ENCODE results near the gene MICALL1. TPM values are rescaled to one million over a fixed set of nuclear protein-coding genes. Genes with fewer than 3 reads are reported as not detected.
"Not testable (repeated sequence)": the region's sequence is repeated elsewhere in the genome, so short reads cannot be mapped to it uniquely, and the experiment has no call there.

MICALL1 gene
- total RNA-seq, 1 donor from 2014 or later = 13.5 TPM

DNA sequence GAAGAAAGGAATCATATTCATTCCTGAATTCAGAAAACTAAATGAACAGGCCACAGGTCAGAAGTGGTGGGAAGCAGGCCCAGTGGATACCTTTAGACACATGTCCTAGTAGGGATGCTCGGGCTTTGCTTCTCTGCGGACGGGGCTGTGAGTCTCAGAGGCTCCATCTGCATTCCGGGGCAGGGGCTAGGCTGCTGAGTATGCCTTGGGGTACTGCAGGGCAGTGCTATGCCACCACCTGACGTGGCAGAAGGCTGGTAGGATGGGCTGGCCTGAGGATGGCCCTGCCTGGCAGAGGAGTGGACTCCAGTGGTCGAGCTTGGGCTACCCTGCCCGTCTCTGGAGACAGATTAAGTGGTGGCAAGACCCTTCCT, 37.7 kb downstream of the MICALL1 start:
- no peak for ATAC-seq (ENCODE audit: poor library complexity)
- intact Hi-C loops (cut with DNase I) = no loop called here
- DNase-seq = no peak

DNA sequence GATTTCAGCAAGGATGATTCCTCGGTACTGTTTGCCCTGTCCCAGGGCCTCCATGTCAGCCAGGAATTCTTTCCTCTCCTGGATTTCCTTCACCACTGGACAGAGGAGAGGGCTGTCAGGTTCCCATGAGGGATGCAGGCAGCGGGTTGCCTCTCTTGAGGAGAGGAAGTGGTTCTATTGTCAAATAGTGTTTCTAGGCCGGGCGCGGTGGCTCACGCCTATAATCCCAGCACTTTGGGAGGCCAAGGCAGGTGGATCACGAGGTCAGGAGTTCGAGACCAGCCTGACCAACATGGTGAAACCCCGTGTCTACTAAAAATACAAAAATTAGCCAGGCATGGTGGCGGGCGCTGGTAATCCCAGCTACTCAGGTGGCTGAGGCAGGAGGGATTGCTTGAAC, 38.3 kb downstream of the MICALL1 start:
- intact Hi-C loops (cut with DNase I) = not testable (repeated sequence)

DNA sequence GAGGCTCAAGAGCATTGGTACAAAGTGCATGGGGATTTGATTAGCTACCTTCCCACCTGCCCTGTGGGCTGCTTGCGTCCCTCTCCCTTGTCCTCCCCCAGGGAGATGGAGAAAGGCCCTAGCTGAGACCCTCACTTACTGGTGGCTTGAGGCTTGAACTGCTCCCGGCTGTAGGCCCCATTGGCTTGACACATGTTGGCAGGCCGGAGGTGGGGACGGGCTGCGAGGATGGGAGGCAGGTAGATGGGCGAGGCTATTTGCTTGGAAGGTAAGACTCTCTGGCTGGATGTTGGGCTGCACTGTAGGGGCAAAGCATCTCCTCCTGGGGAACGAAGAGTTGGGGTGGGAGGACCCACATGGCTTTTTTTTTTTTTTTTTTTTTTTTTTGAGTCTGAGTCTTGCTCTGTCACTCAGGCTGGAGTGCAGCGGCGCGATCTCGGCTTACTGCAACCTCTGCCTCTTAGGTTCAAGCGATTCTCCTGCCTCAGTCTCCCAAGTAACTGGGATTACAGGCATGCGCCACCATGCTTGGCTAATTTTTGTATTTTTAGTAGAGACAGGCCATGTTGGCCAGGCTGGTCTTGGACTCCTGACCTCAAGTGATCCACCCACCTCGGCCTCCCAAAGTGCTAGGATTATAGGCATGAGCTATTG, 41.2 kb downstream of the MICALL1 start:
- ATAC-seq (ENCODE audit: poor library complexity); DNase-seq; intact Hi-C loops (cut with DNase I): not testable (repeated sequence)

More for the DNA sequence above, 38.3 kb downstream of the MICALL1 start:
- ATAC-seq (ENCODE audit: poor library complexity); DNase-seq: not testable (repeated sequence)

DNA sequence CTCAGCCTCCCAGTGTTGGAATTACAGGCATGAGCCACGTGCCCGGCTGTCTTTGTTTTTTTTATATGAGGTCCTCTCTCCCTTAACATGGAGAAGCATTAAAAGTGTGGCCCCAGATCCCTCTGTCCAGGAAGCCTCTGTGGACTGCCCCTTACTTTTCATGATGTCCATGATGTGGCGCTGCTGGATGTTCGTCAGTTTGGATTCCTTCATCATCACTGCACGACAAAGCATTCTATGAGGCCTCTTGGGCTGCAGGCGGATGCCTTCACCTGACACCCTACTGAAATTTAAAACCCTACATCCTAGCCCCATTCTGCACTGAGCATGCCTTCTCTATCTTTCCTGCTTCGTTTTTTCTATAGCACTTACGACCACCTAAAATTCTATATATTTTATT, 45.2 kb downstream of the MICALL1 start:
- no peak for DNase-seq
- no peak for ATAC-seq (ENCODE audit: poor library complexity)
- intact Hi-C loops (cut with DNase I) = no loop called here

DNA sequence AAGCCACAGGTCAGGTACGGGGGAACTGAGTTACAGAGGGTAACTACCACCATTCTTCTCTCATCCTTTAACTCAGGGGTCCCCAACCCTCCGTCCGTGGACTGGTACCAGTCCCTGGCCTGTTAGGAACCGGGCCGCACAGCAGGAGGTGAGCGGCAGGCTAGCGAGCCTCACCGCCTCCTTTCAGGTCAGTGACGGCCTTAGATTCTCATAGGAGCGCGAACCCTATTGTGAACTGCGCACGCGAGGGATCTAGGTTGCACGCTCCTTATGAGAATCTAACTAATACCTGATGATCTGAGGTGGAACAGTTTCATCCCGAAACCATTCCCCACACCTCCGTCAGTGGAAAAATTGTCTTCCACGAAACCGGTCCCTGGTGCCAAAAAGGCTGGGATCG, 46.5 kb downstream of the MICALL1 start:
- ATAC-seq (ENCODE audit: poor library complexity) = peak; percentile 4
- DNase-seq; intact Hi-C loops (cut with DNase I): not testable (repeated sequence)

DNA sequence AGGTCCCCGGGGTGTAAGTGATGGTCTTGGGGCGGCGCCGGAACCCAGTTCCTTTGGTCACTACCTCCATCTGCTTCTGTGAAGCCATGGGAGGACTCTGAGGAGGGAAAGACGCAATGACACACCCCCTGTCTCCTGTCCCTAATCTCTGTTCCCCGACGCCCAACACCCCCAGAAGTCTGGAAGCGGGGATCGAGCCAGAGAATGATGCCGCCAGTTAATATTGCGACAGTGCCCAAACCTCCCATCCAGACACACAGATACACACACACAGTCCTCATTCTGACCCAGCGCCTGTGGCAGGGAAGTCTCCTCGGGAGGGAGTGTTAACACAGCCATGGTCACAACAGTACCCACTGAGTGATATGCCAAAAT, 47.0 kb downstream of the MICALL1 start:
- intact Hi-C loops (cut with DNase I) = no loop called here
- DNase-seq = no peak
- ATAC-seq (ENCODE audit: poor library complexity) = peak; percentile 62

DNA sequence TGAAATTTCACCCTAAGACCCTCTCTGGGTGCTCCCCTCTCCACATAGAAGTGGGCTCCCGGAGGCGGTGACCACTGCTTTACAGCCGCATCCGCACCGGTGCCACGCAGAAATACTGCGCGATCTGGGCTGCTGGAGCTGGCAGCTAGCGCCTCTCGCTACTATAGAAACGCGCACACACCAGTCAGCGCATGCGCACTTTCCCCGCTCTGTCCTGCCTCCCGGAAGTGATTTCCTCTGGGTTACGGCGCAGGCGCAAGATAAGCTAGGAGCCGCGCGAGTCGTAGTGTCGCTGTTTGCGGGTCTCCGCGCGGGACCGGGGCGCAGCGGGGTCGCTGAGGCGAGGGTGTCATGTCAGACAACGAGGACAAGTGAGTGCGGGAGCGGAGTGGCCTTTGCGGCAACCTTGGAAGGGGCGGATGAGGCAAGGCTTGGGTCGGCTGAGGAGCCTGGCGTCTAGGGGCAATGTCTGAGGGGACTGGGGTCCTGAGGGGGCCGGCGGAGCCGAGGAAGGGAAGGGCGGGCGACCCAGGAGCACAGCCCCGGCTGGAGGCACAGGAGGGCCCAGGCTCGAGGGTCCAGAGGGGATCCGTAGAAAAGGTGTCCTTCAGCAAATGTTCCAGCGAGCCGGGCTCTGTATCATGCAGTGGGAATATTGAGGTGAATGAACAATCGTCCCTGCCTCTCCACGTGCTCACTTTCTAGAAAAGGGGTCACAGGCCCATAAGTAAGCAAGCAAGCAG, 47.5 kb downstream of the MICALL1 start, which contains the start of the genes C22orf23 and POLR2F:
TSS of gene C22orf23 (minus strand) at position 165 of the 743 bp plus-strand sequence. CDS start 452 bp downstream, outside the sequence.
TSS of gene POLR2F (plus strand) at position 263 of the 743 bp plus-strand sequence. CDS start at position 352, 89 bp downstream.
- peak; percentile 99 for ATAC-seq (ENCODE audit: poor library complexity)
- DNase-seq = peak; percentile 99
- intact Hi-C loops (cut with DNase I) = no loop called here

DNA sequence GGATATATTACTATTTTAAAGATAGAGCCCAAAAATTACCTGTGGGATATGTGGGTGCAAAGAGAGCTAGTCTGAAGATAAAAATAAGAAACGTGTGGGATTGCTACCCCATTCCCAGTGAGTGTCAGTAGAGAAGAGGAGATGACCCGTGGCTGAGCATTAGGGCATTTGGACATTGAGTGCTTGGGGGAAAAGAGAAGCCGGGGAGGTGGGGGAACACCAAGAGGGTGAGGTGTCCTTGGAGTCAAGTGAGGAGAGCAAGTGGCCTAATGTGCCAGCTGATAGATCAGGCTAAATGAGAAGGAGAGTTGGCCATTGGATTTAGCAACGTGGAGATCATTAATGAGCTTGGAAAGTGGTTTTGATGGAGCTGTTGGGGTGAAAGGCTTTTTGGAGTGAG, 48.6 kb downstream of the MICALL1 start:
- intact Hi-C loops (cut with DNase I) = no loop called here
- DNase-seq = no peak
- ATAC-seq (ENCODE audit: poor library complexity) = no peak

DNA sequence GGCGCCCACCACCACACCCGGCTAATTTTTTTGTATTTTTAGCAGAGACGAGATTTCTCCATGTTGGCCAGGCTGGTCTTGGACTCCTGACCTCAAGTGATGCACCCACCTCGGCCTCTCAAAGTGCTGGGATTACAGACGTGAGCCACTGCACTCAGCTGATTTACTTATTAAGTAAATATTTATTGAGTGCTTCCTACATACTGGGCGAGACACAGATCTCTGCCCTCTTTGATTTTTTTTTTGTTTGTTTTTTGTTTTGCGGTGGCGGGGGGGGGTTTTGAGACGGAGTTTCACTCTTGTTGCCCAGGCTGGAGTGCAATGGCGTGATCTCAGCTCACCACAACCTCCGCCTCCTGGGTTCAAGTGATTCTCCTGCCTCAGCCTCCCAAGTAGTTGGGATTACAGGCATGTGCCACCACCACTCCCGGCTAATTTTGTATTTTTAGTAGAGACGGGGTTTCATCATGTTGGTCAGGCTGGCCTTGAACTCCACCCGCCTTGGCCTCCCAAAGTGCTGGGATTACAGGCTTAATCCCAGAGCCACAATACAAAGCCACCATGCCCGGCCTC, 49.8 kb downstream of the MICALL1 start:
- ATAC-seq (ENCODE audit: poor library complexity); intact Hi-C loops (cut with DNase I); DNase-seq: not testable (repeated sequence)

DNA sequence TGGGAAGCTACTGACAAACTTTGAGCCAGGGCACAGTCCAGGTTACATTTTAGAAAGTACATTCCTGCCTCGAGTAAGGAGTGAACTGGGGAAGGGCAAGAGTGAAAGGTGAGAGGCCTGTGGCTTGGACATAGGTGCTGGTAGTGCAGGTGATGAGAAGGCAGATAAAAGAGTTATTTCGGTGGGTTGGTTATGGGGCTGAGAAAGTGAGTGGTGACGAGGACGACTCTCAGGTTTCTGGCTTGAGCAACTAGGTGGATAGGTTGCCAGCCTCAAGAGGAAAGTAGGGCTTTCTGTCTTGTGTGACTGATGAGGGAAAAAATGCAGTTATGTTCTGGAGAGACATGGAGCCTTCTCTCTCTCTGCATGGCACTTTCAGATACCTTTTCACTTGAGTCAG, 51.1 kb downstream of the MICALL1 start:
- no peak for ATAC-seq (ENCODE audit: poor library complexity)
- DNase-seq = no peak
- intact Hi-C loops (cut with DNase I) = no loop called here

DNA sequence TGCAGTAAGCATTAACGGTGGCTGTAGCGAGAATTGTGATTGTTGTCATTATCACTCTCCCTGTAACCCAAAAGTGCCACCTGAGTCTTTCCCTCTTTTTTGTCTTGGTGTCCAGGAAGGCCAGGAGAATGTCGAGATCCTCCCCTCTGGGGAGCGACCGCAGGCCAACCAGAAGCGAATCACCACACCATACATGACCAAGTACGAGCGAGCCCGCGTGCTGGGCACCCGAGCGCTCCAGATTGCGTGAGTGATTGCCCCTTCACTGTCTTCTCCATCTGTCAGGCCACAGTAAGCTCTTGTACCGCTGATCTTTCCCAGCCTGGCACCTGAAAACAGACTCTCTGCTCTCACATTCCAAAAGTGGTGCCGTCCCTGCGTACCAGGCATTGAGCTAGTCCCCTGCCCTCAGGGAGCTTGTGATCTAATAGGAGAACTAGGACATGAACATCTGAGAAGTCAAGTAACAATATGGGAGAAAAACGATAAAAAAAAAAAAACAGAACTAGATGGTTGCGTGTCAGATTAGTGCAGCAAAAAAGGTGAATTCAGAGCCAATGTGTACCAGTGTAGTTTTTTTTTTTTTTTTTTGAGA, 53.2 kb downstream of the MICALL1 start:
- intact Hi-C loops (cut with DNase I) = no loop called here
- no peak for ATAC-seq (ENCODE audit: poor library complexity)

DNA sequence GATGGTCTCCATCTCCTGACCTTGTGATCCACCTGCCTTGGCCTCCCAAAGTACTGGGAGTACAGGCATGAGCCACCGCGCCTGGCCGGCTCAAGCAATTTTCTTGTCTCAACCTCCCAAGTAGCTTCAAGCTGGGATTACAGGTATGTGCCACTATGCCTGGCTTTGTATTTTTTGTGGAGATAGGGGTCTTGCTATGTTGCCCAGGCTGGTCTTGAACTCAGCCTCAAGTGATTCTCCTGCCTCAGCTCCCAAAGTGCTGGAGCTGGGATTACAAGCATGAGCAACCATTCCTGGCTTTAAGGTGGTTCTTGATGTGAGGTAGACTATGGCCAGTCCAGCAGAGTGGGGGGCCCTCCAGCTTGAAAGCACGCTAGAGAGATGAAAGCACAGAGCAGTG, 55.0 kb downstream of the MICALL1 start:
- no peak for ATAC-seq (ENCODE audit: poor library complexity)
- DNase-seq = no peak
- intact Hi-C loops (cut with DNase I) = no loop called here

More for the DNA sequence above, 53.2 kb downstream of the MICALL1 start:
- DNase-seq = no peak

DNA sequence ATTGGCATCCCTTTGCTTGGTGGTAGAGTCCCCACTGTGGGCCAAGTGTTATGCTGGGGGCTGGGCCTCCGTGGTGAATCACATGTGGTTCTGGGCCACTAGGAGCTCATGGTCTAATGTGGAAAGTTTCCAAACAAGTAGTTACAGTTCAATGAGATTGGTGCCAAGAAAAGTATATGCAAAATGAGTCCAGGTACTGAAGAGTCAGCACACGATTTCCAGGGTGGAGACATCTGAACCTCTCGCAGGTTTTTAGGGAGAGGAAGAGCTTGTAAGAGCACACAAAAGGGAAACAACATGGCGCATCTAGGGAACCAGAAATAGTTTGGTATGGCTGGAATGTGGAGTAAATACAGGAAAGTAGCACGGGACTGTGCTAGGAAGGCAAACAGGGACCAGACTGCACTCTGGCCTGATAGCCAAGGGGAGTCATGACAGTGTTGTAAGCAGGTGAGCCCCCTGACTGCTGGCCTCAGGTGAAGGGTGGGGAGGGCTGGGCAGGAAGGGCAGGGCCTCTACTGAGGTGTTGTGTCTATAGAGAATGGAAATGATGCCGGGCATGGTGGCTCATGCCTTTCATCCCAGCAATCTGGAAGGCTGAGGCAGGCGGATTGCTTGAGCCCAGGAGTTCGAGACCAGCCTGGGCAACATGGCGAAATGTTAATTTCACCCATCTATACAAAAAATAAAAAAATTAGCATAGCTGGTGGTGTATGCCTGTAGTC, 60.0 kb downstream of the MICALL1 start:
- no peak for DNase-seq
- ATAC-seq (ENCODE audit: poor library complexity) = peak; percentile 50
- intact Hi-C loops (cut with DNase I) = loop anchor here (5.0 kb wide), 1 partner anchor 149 kb away; no protein-coding TSS in a partner anchor

DNA sequence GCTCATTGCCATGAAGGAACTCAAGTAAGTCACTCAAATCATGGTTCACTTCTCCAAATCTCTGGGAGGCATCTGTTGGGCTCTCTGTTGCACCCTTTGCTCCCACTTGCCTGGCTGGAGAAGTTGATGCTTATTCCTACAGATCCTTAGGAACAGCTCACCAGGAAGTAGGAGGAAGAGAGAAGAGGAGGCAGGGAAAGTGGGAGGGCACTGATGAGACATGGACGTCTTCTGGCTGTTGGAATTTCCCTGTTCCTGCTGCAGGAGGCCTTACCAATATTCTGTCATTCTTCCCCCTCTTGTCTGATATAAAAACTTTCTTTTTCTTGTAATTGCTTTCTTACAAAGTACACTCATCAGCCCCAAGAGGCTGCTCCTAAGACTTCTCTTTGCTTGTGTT, 61.0 kb downstream of the MICALL1 start:
- intact Hi-C loops (cut with DNase I) = loop anchor here (5.0 kb wide), 1 partner anchor 150 kb away; no protein-coding TSS in a partner anchor
- ATAC-seq (ENCODE audit: poor library complexity) (no peak), DNase-seq (no peak)

DNA sequence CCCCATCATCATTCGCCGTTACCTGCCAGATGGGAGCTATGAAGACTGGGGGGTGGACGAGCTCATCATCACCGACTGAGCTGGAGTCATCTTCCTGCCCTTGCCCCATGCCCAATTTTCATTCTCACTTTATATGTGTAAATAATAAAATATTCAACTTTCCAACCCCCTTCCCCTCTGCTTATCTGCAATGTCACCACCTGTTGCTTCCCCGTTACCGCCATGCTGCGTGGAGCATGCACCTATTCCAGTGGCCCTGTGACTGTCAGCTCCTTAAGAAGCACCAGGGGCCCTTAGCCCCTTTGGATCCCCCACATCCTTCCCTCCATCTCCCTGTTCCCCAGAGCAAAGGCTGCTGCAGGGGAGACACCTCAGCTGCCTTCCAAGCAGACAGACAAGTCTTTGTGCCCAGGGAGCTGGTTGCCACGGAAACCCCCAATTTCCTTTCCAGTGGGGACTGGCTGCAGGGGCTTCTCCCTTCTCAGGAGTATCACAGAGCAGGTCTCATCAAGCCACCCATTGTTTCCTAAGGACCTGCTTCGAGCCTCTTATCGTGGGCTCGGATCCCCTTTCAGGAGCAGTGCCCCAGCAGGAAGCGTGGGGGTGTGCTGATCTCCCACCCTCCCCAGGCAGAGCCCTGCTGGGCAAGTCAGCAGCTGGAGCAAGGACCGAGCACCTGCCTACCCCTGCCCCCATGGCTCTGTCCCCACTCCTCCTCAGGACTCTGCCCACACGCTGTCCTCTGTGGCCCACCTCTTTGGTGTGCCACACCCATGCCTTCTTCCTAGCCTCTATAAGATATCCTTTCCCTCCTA, 61.7 kb downstream of the MICALL1 start:
- intact Hi-C loops (cut with DNase I) = loop anchor here (5.0 kb wide), 1 partner anchor 151 kb away; no protein-coding TSS in a partner anchor
- DNase-seq (no peak), ATAC-seq (ENCODE audit: poor library complexity) (no peak)

DNA sequence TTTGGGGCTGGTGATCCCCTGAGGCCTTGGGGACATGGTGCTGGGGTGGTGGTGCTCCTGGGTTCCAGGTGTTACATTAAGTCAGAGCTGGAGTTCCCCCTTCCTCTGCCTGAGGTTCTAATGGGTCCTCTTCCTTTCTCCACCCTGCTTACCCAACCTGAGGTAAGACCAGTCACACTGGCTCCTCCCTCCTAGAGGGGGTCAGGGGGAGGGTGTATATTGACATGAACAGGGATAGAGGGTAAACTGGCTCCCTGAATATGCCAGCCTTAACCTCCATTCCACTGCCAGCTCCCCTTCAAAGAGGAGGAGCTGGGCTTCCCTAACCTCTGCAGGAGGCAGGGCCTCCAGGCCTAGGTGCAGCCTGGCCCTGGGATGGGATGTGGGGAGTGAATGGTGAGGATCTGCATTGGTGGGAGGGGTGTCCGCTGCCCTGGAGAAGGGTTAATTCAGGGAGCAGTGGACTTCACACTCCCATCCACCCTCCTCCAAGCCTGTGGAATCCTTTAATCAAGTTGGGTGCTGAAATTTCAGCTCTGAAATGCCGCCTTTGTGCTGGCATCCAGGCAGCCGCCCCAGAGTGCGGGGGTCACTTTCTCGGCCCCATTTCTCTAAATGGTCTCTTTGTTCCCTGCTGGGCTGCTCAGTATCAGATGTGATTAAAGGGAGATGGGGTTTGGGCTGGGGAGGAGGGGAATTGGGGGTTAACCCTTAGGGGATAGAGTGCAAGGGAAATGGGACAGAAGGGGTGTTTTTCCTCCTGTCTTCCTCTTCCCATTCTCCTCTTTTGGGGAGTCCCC, 62.6 kb downstream of the MICALL1 start:
- intact Hi-C loops (cut with DNase I) = loop anchor here (5.0 kb wide), 1 partner anchor 151 kb away; no protein-coding TSS in a partner anchor
- DNase-seq (no peak), ATAC-seq (ENCODE audit: poor library complexity) (no peak)

DNA sequence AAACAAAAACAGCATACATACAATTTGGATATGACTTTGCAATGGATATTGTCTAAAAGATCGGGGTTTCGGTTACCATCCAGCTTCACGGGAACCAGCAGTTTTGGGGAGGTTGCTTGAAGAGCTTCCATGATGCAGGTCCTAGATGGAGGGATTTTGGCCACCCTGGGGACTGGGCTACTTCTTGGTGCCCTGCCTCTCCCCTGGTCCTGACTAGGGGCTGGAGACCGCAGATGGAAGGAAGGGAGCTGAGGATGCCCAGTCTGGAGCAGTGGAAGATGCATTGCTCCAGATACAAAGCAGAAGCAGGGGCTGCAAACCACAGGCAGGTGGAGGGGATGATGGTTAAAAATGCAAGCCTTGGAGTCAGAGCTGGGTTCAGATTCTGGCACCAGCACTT, 64.8 kb downstream of the MICALL1 start:
- DNase-seq (no peak), ATAC-seq (ENCODE audit: poor library complexity) (no peak)
- intact Hi-C loops (cut with DNase I) = no loop called here

Data from Right ventricle myocardium superior (tissue), 1 donor.